ENCODE measurements around the gene PRR36. TPM values are rescaled to one million over a fixed set of nuclear protein-coding genes. Genes with fewer than 3 reads are reported as not detected.

Gene PRR36
- total RNA-seq, 2 experiments from 2014 or later = 0.25 to 0.30 TPM

DNA sequence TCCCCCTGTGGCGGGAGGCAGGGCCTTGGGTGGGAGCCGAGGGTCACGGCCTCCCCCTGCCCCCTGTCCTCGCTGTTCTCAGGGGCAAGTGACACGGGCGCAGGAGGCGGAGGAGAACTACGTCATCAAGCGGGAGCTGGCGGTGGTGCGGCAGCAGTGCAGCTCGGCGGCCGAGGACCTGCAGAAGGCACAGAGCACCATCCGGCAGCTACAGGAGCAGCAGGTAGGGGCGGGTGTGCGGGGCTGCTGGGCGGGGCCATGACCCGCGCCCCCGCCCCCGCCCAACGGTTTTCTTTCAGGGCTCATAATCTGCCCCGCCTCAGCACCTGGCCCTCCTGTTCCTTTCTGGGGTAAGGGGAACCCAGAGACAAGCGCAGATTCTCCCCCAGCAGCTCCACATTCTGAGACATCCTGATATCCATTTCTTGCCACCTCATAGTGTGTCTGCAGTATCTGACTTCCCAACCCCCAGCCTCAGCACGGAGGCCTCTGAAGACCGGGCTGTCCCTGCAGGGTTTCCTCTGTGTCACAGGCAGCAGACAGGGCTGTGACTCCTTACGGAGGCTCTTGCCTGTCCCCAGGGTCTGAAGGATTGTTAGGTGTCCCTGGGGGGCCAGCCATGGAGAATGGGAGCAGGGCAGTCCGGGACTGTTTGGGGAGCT, 15.9 kb downstream of the PRR36 start:
- no peak overlapping the region for H3K27ac Mint-ChIP-seq
- no peaks in the 10 kb centered on the region for H3K9me3 ChIP-seq (ENCODE audit: control insufficient read depth in 1 of 2, insufficient read depth in 1 of 2, low read length in 2 of 2)
- intact Hi-C loops (cut with DNase I, micrococcal nuclease) = no loop called here
- no peaks in the 10 kb centered on the region for H3K36me3 Mint-ChIP-seq (ENCODE audit: low read depth)
- POLR2A ChIA-PET = interaction anchor here (0.5 to 2.6 kb wide), 3 partner anchors 11 to 62 kb away, joined by 3 to 10 read pairs (median 5); partner anchors contain the start of gene SNAPC2
- no peak overlapping the region for H3K4me3 Mint-ChIP-seq
- H3K4me1 Mint-ChIP-seq (ENCODE audit: low read depth) = no peaks in the 10 kb centered on the region
- CTCF ChIA-PET = interaction anchor here (0.6 to 2.0 kb wide), 2 partner anchors 11 to 72 kb away, joined by 4 to 10 read pairs; no protein-coding TSS in a partner anchor
- peaks cover 28% of the 10 kb centered on the region for H3K4me1 ChIP-seq (ENCODE audit: insufficient read depth, low read length)
- H3K27me3 Mint-ChIP-seq = peaks cover 3% of the 10 kb centered on the region
- DNase-seq (peak in 2 of 14 experiments; percentile 47 to 49), ATAC-seq (ENCODE audit: poor library complexity) (peak; percentile 53)
- TF ChIP-seq, protein P1, sequence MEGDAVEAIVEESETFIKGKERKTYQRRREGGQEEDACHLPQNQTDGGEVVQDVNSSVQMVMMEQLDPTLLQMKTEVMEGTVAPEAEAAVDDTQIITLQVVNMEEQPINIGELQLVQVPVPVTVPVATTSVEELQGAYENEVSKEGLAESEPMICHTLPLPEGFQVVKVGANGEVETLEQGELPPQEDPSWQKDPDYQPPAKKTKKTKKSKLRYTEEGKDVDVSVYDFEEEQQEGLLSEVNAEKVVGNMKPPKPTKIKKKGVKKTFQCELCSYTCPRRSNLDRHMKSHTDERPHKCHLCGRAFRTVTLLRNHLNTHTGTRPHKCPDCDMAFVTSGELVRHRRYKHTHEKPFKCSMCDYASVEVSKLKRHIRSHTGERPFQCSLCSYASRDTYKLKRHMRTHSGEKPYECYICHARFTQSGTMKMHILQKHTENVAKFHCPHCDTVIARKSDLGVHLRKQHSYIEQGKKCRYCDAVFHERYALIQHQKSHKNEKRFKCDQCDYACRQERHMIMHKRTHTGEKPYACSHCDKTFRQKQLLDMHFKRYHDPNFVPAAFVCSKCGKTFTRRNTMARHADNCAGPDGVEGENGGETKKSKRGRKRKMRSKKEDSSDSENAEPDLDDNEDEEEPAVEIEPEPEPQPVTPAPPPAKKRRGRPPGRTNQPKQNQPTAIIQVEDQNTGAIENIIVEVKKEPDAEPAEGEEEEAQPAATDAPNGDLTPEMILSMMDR (IDR thresholded peaks at IDR 0.05) = no peak
- H3K9me3 Mint-ChIP-seq = no peaks in the 10 kb centered on the region
- no peak overlapping the region for H3K4me3 ChIP-seq (ENCODE audit: low read length)
- H3K36me3 ChIP-seq (ENCODE audit: insufficient read depth, low read length) = no peaks in the 10 kb centered on the region
- H3K27ac ChIP-seq (ENCODE audit: low read depth in 1 of 2, low read length in 2 of 2) = no peak overlapping the region
- peaks cover 24 to 33% of the 10 kb centered on the region in 2 experiments for H3K27me3 ChIP-seq (ENCODE audit: control insufficient read depth in 1 of 2, insufficient read depth in 2 of 2, low read length in 2 of 2)

DNA sequence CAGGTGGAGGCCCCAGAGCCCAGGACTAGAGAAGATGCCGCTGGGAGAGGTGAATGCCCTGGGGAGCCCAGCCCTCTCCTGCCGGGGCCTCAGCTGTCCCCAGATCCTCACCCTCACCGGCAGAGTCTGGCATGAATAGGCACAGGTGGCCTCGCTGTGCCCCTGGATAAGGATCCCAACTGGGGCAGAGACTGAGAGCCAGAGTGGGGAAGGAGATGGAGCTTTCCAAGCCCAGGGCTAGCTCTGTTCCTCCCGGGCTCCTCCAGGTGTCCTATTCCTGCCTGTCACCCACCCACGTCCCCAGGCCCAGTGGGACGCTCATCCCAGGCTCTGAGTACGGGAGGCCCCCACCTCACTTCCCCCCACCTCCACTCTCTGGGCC, 16.5 kb downstream of the PRR36 start:
- Mint-ChIP-seq H3K4me1 (ENCODE audit: low read depth) (no peaks in the 10 kb centered on the region), H3K27ac (no peak overlapping the region), H3K27me3 (peaks cover 3% of the 10 kb centered on the region), H3K9me3 (no peaks in the 10 kb centered on the region), H3K36me3 (ENCODE audit: low read depth) (no peaks in the 10 kb centered on the region), H3K4me3 (no peak overlapping the region)
- TF ChIP-seq, protein P1 (IDR thresholded peaks at IDR 0.05) = no peak
- no peaks in the 10 kb centered on the region for H3K9me3 ChIP-seq (ENCODE audit: control insufficient read depth in 1 of 2, insufficient read depth in 1 of 2, low read length in 2 of 2)
- H3K27me3 ChIP-seq (ENCODE audit: control insufficient read depth in 1 of 2, insufficient read depth in 2 of 2, low read length in 2 of 2) = peaks cover 24 to 33% of the 10 kb centered on the region in 2 experiments
- ATAC-seq (ENCODE audit: poor library complexity) (no peak), DNase-seq (peak in 1 of 14 experiments; percentile 14)
- H3K36me3 ChIP-seq (ENCODE audit: insufficient read depth, low read length) = no peaks in the 10 kb centered on the region
- peaks cover 27% of the 10 kb centered on the region for H3K4me1 ChIP-seq (ENCODE audit: insufficient read depth, low read length)
- POLR2A ChIA-PET = interaction anchor here (0.5 to 2.6 kb wide), 3 partner anchors 11 to 63 kb away, joined by 3 to 10 read pairs (median 5); partner anchors contain the start of gene SNAPC2
- H3K27ac ChIP-seq (ENCODE audit: low read depth in 1 of 2, low read length in 2 of 2) = no peak overlapping the region
- H3K4me3 ChIP-seq (ENCODE audit: low read length) = no peak overlapping the region
- intact Hi-C loops (cut with DNase I, micrococcal nuclease) = no loop called here
- CTCF ChIA-PET = interaction anchor here (0.6 to 2.0 kb wide), 2 partner anchors 12 to 73 kb away, joined by 4 to 10 read pairs; no protein-coding TSS in a partner anchor

DNA sequence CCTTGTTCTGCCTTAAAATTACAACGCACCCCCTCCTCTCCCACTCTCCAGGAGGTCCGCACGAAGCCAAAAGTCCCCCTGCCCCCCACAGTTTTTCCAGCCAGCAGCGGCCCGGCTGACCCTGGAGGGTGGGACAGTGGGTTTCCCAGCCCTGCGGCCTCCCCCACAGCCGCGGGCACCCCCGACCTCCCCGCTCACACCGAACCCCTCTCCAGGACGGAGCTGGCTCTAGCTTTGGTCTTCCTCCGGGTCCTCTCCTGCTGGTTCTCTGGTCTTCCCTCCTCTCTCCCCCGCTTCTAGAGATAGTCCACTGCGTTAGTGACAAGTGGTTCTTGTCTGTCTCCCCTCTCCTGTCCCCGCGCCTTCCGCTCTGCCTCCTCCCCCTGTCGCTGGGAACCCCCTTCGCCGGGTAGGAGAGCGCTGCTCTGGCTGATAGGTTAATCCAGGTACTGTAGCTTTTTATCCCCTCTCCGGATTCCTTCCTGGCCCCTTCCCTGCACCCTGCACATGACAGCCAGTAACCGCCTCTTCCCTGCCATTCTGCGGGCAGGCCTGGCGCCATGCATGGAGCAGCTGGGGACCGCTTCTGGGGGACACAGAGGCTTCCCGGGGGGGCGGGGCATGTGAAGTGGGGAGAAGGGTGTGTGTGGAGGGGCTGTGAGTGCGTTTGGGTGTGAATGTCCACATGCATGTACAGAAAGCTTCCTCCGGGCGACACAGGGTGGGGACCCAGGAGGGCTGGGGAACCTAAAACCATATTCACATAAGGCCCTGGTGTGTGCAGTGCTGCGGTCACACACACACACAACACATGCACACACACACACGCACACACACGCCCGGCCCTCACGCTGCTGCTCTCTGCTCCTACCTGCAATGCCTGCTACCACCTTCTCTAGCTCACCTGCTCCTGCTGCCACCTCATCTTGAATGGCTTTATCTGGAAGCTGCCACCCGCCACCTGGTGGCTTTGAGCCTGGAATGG, 17.2 kb downstream of the PRR36 start:
- ChIA-PET POLR2A (interaction anchor here (0.6 to 2.6 kb wide), 2 partner anchors 12 to 1950 kb away, joined by 4 to 10 read pairs; no protein-coding TSS in a partner anchor), CTCF (no interaction called here)
- no peaks in the 10 kb centered on the region for H3K36me3 ChIP-seq (ENCODE audit: insufficient read depth, low read length)
- no peak overlapping the region for H3K27ac ChIP-seq (ENCODE audit: low read depth in 1 of 2, low read length in 2 of 2)
- peaks cover 3% of the 10 kb centered on the region for H3K27me3 Mint-ChIP-seq
- H3K4me1 Mint-ChIP-seq (ENCODE audit: low read depth) = no peaks in the 10 kb centered on the region
- ATAC-seq (ENCODE audit: poor library complexity) = no peak
- no peak overlapping the region for H3K4me3 ChIP-seq (ENCODE audit: low read length)
- intact Hi-C loops (cut with DNase I, micrococcal nuclease) = no loop called here
- H3K9me3 Mint-ChIP-seq = no peaks in the 10 kb centered on the region
- H3K36me3 Mint-ChIP-seq (ENCODE audit: low read depth) = no peaks in the 10 kb centered on the region
- TF ChIP-seq, protein P1 (IDR thresholded peaks at IDR 0.05) = no peak
- H3K4me1 ChIP-seq (ENCODE audit: insufficient read depth, low read length) = peaks cover 23% of the 10 kb centered on the region
- no peak overlapping the region for H3K4me3 Mint-ChIP-seq
- peak in 1 of 14 experiments; percentile 14 for DNase-seq
- no peak overlapping the region for H3K27ac Mint-ChIP-seq
- H3K9me3 ChIP-seq (ENCODE audit: control insufficient read depth in 1 of 2, insufficient read depth in 1 of 2, low read length in 2 of 2) = no peaks in the 10 kb centered on the region
- peaks cover 23 to 31% of the 10 kb centered on the region in 2 experiments for H3K27me3 ChIP-seq (ENCODE audit: control insufficient read depth in 1 of 2, insufficient read depth in 2 of 2, low read length in 2 of 2)

Measured in CD4-positive, alpha-beta T cell (primary cell).